Endothelial cell (in vitro differentiated cells): ENCODE results near the gene TAMALIN. TPM values are rescaled to one million over a fixed set of nuclear protein-coding genes. Genes with fewer than 3 reads are reported as not detected.

Experiments used
- DNase-seq: peaks from one replicate; pipeline ENCODE4 v3.0.0; 2021; ENCODE audit warnings: low spot score
- H3K27ac Mint-ChIP-seq: one replicate; pipeline ENCODE4 v1.8.0; 2021; ENCODE audit warnings: mixed read lengths, inconsistent platforms; ENCODE audit not compliant: unreplicated experiment
- H3K27me3 Mint-ChIP-seq: one replicate; pipeline ENCODE4 v1.8.0; 2021; ENCODE audit warnings: mild to moderate bottlenecking, moderate library complexity, mixed read lengths, inconsistent platforms; ENCODE audit not compliant: unreplicated experiment
- H3K36me3 Mint-ChIP-seq: one replicate; pipeline ENCODE4 v1.8.0; 2021; ENCODE audit warnings: mild to moderate bottlenecking, low read depth, mixed read lengths, inconsistent platforms; ENCODE audit not compliant: unreplicated experiment
- H3K4me1 Mint-ChIP-seq: one replicate; pipeline ENCODE4 v1.8.0; 2021; ENCODE audit warnings: mild to moderate bottlenecking, mixed read lengths, inconsistent platforms; ENCODE audit not compliant: unreplicated experiment
- H3K4me3 Mint-ChIP-seq: one replicate; pipeline ENCODE4 v1.8.0; 2021; ENCODE audit warnings: mild to moderate bottlenecking, mixed read lengths, inconsistent platforms; ENCODE audit not compliant: unreplicated experiment
- H3K9me3 Mint-ChIP-seq: one replicate; pipeline ENCODE4 v1.8.0; 2021; ENCODE audit warnings: mixed read lengths, inconsistent platforms; ENCODE audit not compliant: unreplicated experiment
- CTCF ChIP-seq: fragments of 200-600 bp; sonication (generic); IDR thresholded peaks from one replicate; pipeline ENCODE4 v1.5.0; 2021; ENCODE audit warnings: antibody characterized with exemption; ENCODE audit not compliant: unreplicated experiment
- total RNA-seq: library from RNA; stranded (reverse); fragmentation: NEBNext Ultra II Directional; extraction: Animal tissue kit (Norgen Biotek cat#: 25700); gene quantifications from one replicate; pipeline ENCODE4 v1.2.1, GENCODE V29; 2021; ENCODE audit not compliant: unreplicated experiment

TAMALIN gene
- total RNA-seq, 1 donor from 2014 or later, result 29.7 TPM

GRCh38 chr12:51980051-51980808, 26.5 kb upstream of the TAMALIN start:
- H3K27ac Mint-ChIP-seq, result no peak overlapping the region
- DNase-seq, result peak; percentile 61
- no peaks in the 10 kb centered on the region for H3K27me3 Mint-ChIP-seq
- peaks cover 37% of the 10 kb centered on the region for H3K36me3 Mint-ChIP-seq
- peaks cover 24% of the 10 kb centered on the region for H3K4me1 Mint-ChIP-seq
- H3K9me3 Mint-ChIP-seq, result no peaks in the 10 kb centered on the region
- H3K4me3 Mint-ChIP-seq, result no peak overlapping the region
- TF ChIP-seq CTCF, result peak; percentile 87

- H3K4me1 Mint-ChIP-seq, result peaks cover 19% of the 10 kb centered on the region
- peaks cover 35% of the 10 kb centered on the region for H3K36me3 Mint-ChIP-seq
- H3K9me3 Mint-ChIP-seq, result no peaks in the 10 kb centered on the region
- no peak for DNase-seq
- H3K27ac Mint-ChIP-seq, result no peak overlapping the region
- H3K27me3 Mint-ChIP-seq, result no peaks in the 10 kb centered on the region
- TF ChIP-seq CTCF, result no peak
- H3K4me3 Mint-ChIP-seq, result no peak overlapping the region
These were observed 26.0 kb upstream of the TAMALIN start for GRCh38 chr12:51980809-51981127.

GRCh38 chr12:51984657-51985056, 22.1 kb upstream of the TAMALIN start:
- H3K4me3 Mint-ChIP-seq, result no peak overlapping the region
- H3K36me3 Mint-ChIP-seq, result peaks cover 32% of the 10 kb centered on the region
- H3K4me1 Mint-ChIP-seq, result peaks cover 8% of the 10 kb centered on the region
- no peaks in the 10 kb centered on the region for H3K9me3 Mint-ChIP-seq
- H3K27me3 Mint-ChIP-seq, result no peaks in the 10 kb centered on the region
- no peak overlapping the region for H3K27ac Mint-ChIP-seq
- no peak for TF ChIP-seq CTCF
- DNase-seq, result no peak

GRCh38 chr12:51985154-51985835, 21.5 kb upstream of the TAMALIN start:
- Mint-ChIP-seq H3K4me1 (peaks cover 6% of the 10 kb centered on the region), H3K9me3 (no peaks in the 10 kb centered on the region), H3K27ac (no peak overlapping the region), H3K4me3 (no peak overlapping the region), H3K27me3 (no peaks in the 10 kb centered on the region), H3K36me3 (peaks cover 32% of the 10 kb centered on the region)
- TF ChIP-seq CTCF, result no peak
- no peak for DNase-seq

GRCh38 chr12:51986834-51987233, 19.9 kb upstream of the TAMALIN start:
- Mint-ChIP-seq H3K27ac (no peak overlapping the region), H3K9me3 (no peaks in the 10 kb centered on the region), H3K36me3 (peaks cover 35% of the 10 kb centered on the region), H3K4me1 (no peaks in the 10 kb centered on the region), H3K27me3 (peaks cover 2% of the 10 kb centered on the region), H3K4me3 (no peak overlapping the region)
- DNase-seq, result no peak
- TF ChIP-seq CTCF, result no peak
